ENCODE measurements around the gene SSH2. TPM values are rescaled to one million over a fixed set of nuclear protein-coding genes. Genes with fewer than 3 reads are reported as not detected.

SSH2 gene
- total and polyA plus RNA-seq, 9 of the 15 experiments (the other 6 are each of a cell fraction or from before 2014, with no cell fraction given), result 3.9 to 16.1 (median 10.2) TPM

DNA sequence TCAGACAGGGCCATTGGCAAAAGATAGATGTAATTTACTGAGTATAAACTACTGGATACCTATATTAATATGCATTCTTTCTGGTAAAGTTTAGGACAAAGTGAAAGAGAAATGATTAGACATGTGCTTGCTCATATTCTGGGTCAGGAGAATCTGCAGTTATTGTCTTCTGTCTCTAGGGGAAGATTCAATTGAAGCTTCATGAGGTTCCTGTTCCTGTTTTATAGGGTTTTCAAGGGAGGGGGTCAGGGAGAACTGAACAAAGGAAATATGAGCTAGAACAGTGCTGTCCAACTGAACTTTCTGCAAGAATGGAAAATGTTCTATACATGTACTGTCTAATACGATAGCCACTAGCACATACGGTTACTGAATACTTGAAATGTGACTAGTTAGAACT is 248.0 kb downstream of the SSH2 start (continued):
- TF ChIP-seq MGA (IDR thresholded peaks at IDR 0.05) (no peak), POLR2G (IDR thresholded peaks at IDR 0.05; ENCODE audit: low read depth, low read length) (no peak), MYC (IDR thresholded peaks at IDR 0.05; ENCODE audit: low read depth, low read length) (peak; percentile 42; the same call in 1 of the 2 replicates), MYC (CRISPR knock-in tag; IDR thresholded peaks at IDR 0.05; ENCODE audit: borderline replicate concordance, low read depth) (no peak), RNF2 (IDR thresholded peaks at IDR 0.05) (no peak), CTCF (IDR thresholded peaks at IDR 0.05 in 2 of 3, conservative IDR thresholded peaks at IDR 0.05 in 1 of 3; ENCODE audit: insufficient read depth in 2 of 3, low read depth in 1 of 3, low read length in 3 of 3) (peak in 1 of 3 experiments; percentile 43; a peak in 2 of 6 replicates), SMAD1 (IDR thresholded peaks at IDR 0.05; ENCODE audit: low read depth, low read length, partially characterized antibody) (no peak), MAZ (CRISPR knock-in tag; conservative IDR thresholded peaks at IDR 0.05 in 1 of 2, IDR thresholded peaks at IDR 0.05 in 1 of 2) (peak in 1 of 2 experiments; percentile 60; a peak in 1 of 4 replicates), SAFB2 (IDR thresholded peaks at IDR 0.05; ENCODE audit: borderline replicate concordance, low read depth, low read length, severe bottlenecking) (no peak)
- TF ChIP-seq, protein P1, sequence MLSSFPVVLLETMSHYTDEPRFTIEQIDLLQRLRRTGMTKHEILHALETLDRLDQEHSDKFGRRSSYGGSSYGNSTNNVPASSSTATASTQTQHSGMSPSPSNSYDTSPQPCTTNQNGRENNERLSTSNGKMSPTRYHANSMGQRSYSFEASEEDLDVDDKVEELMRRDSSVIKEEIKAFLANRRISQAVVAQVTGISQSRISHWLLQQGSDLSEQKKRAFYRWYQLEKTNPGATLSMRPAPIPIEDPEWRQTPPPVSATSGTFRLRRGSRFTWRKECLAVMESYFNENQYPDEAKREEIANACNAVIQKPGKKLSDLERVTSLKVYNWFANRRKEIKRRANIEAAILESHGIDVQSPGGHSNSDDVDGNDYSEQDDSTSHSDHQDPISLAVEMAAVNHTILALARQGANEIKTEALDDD (IDR thresholded peaks at IDR 0.05), result peak; percentile 43; the same call in 1 of the 2 replicates
- TF ChIP-seq, protein P2, sequence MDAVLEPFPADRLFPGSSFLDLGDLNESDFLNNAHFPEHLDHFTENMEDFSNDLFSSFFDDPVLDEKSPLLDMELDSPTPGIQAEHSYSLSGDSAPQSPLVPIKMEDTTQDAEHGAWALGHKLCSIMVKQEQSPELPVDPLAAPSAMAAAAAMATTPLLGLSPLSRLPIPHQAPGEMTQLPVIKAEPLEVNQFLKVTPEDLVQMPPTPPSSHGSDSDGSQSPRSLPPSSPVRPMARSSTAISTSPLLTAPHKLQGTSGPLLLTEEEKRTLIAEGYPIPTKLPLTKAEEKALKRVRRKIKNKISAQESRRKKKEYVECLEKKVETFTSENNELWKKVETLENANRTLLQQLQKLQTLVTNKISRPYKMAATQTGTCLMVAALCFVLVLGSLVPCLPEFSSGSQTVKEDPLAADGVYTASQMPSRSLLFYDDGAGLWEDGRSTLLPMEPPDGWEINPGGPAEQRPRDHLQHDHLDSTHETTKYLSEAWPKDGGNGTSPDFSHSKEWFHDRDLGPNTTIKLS (IDR thresholded peaks at IDR 0.05; ENCODE audit: borderline replicate concordance, low read depth), result peak; percentile 71; the same call in 1 of the 2 replicates
